Liver (tissue), 9 donors: ENCODE results near the gene ST6GALNAC5. TPM values are rescaled to one million over a fixed set of nuclear protein-coding genes. Genes with fewer than 3 reads are reported as not detected.

Experiments used
- DNase-seq: peaks from one replicate; pipeline ENCODE4 v3.0.0-alpha.2; 2017; ENCODE audit warnings: low spot score
- H3K27ac ChIP-seq, 2 donors: one replicate each; pipeline ENCODE4 v1.7.0; 2013; ENCODE audit warnings: inconsistent platforms in 2 of 2, low read length in 2 of 2, control low read depth in 1 of 2, low read depth in 1 of 2, mild to moderate bottlenecking in 1 of 2
- H3K27me3 ChIP-seq, 4 donors: one replicate each; pipeline versions ENCODE4 v1.6.1 to v1.7.0; 2013; ENCODE audit warnings: low read length in 3 of 4, inconsistent platforms in 1 of 4, mild to moderate bottlenecking in 1 of 4, moderate library complexity in 1 of 4; ENCODE audit not compliant: control insufficient read depth in 4 of 4, insufficient read depth in 4 of 4
- H3K36me3 ChIP-seq, 4 donors: one replicate each; pipeline versions ENCODE4 v1.6.1 to v1.7.0; 2013; ENCODE audit warnings: low read length in 3 of 4, mild to moderate bottlenecking in 3 of 4, low read depth in 1 of 4, moderate library complexity in 1 of 4; ENCODE audit not compliant: control insufficient read depth in 4 of 4, insufficient read depth in 3 of 4
- H3K4me1 ChIP-seq, 4 donors: one replicate each; pipeline versions ENCODE4 v1.6.1 to v1.7.0; 2013; ENCODE audit warnings: low read length in 3 of 4, mild to moderate bottlenecking in 3 of 4, moderate library complexity in 1 of 4; ENCODE audit not compliant: control insufficient read depth in 4 of 4, insufficient read depth in 4 of 4
- H3K4me3 ChIP-seq, 3 donors: one replicate each; pipeline versions ENCODE4 v1.6.1 to v1.7.0; 2013; ENCODE audit warnings: low read length in 3 of 3, control low read depth in 1 of 3, low read depth in 1 of 3, mild to moderate bottlenecking in 1 of 3
- H3K9ac ChIP-seq, 2 donors: one replicate each; pipeline ENCODE4 v1.7.0; 2013; ENCODE audit warnings: low read length in 2 of 2, mild to moderate bottlenecking in 2 of 2, moderate library complexity in 2 of 2, control low read depth in 1 of 2, low read depth in 1 of 2
- H3K9me3 ChIP-seq, 4 donors: one replicate each; pipeline versions ENCODE4 v1.6.1 to v1.7.0; 2013; ENCODE audit warnings: low read length in 3 of 4; ENCODE audit not compliant: control insufficient read depth in 4 of 4
- EGR1 ChIP-seq, 2 donors: IDR thresholded peaks; 2 replicates each; pipeline ENCODE4 v1.6.1; 2016 to 2018; ENCODE audit warnings: antibody characterized with exemption in 2 of 2, low read depth in 2 of 2
- FOXA1 ChIP-seq: IDR thresholded peaks from 2 replicates; pipeline ENCODE4 v1.6.1; 2016; ENCODE audit warnings: antibody characterized with exemption
- FOXA2 ChIP-seq: IDR thresholded peaks from 2 replicates; pipeline ENCODE4 v1.6.1; 2016; ENCODE audit warnings: antibody characterized with exemption
- GABPA ChIP-seq, 2 donors: IDR thresholded peaks in 1 of 2; conservative IDR thresholded peaks in 1 of 2; 2 replicates each; pipeline ENCODE4 v1.6.1; 2016; ENCODE audit warnings: antibody characterized with exemption in 2 of 2, mild to moderate bottlenecking in 1 of 2, moderate library complexity in 1 of 2
- HNF4A ChIP-seq, 2 donors: conservative IDR thresholded peaks; 2 replicates each; pipeline ENCODE4 v1.6.1; 2016; ENCODE audit warnings: antibody characterized with exemption in 2 of 2, mild to moderate bottlenecking in 2 of 2
- HNF4G ChIP-seq: IDR thresholded peaks from 2 replicates; pipeline ENCODE4 v1.6.1; 2016; ENCODE audit warnings: antibody characterized with exemption
- JUND ChIP-seq, 2 donors: IDR thresholded peaks; 2 replicates each; pipeline ENCODE4 v1.6.1; 2016; ENCODE audit warnings: antibody characterized with exemption in 2 of 2
- NR2F2 ChIP-seq: IDR thresholded peaks from 2 replicates; pipeline ENCODE4 v1.6.1; 2016; ENCODE audit warnings: antibody characterized with exemption
- RAD21 ChIP-seq, 2 donors: IDR thresholded peaks; 2 replicates each; pipeline ENCODE4 v1.6.1; 2016; ENCODE audit warnings: antibody characterized with exemption in 2 of 2, mild to moderate bottlenecking in 2 of 2
- RXRA ChIP-seq, 2 donors: IDR thresholded peaks; 2 replicates each; pipeline ENCODE4 v1.6.1; 2017 to 2018; ENCODE audit warnings: antibody characterized with exemption in 2 of 2, mild to moderate bottlenecking in 1 of 2
- SP1 ChIP-seq: IDR thresholded peaks from 2 replicates; pipeline ENCODE4 v1.6.1; 2018; ENCODE audit warnings: antibody characterized with exemption, mild to moderate bottlenecking
- TAF1 ChIP-seq: conservative IDR thresholded peaks from 2 replicates; pipeline ENCODE4 v1.6.1; 2016; ENCODE audit warnings: antibody characterized with exemption, mild to moderate bottlenecking
- YY1 ChIP-seq: IDR thresholded peaks from 2 replicates; pipeline ENCODE4 v1.6.1; 2016; ENCODE audit warnings: antibody characterized with exemption, mild to moderate bottlenecking
- WGBS: extraction: QIAGEN DNeasy Blood & Tissue Kit; methylation state at CpG from one replicate; pipeline ENCODE4 v1.1.7; 2013; 5-methylcytosine and 5-hydroxymethylcytosine counted together
- polyA plus RNA-seq, 2 donors: library from polyadenylated mRNA; stranded (reverse) in 1 of 2; unstranded in 1 of 2; fragments of 200-250 nt in 1 of 2; fragments of >200 nt in 1 of 2; fragmentation: Nextera tagmentation in 1 of 2; extraction: Ambion mirVana in 1 of 2; gene quantifications; one replicate each; pipeline versions ENCODE4 v1.2.1 to v1.2.3, GENCODE V29; 2013 to 2015
- total RNA-seq, 2 donors: library from RNA; depleted of rRNA; stranded (reverse); fragments of >200 nt; gene quantifications; one replicate each; pipeline ENCODE4 v1.2.3, GENCODE V29; 2014
- TF ChIP-seq, protein P1 (sequence below): IDR thresholded peaks from 2 replicates; pipeline ENCODE4 v1.6.1; 2016; ENCODE audit warnings: antibody characterized with exemption
- TF ChIP-seq, protein P2 (sequence below): fragments of 150-350 bp; IDR thresholded peaks from 2 replicates; pipeline ENCODE4 v1.5.1; 2017; ENCODE audit warnings: improper control_type of control experiment, low read depth, low read length; ENCODE audit not compliant: missing input control
- TF ChIP-seq, protein P3 (sequence below): IDR thresholded peaks from 2 replicates; pipeline ENCODE4 v1.6.1; 2016; ENCODE audit warnings: antibody characterized with exemption
- TF ChIP-seq, protein P4 (sequence below): IDR thresholded peaks from 2 replicates; pipeline ENCODE4 v1.6.1; 2016; ENCODE audit warnings: antibody characterized with exemption
- TF ChIP-seq, protein P5 (sequence below): IDR thresholded peaks from 2 replicates; pipeline ENCODE4 v1.6.1; 2016; ENCODE audit warnings: antibody characterized with exemption, mild to moderate bottlenecking
- donor health status: healthy.
- donor health status: healthy.
- donor health status: healthy.
- donor health status: healthy.
- donor health status: healthy.

Gene ST6GALNAC5
- total and polyA plus RNA-seq, 4 donors = 0.09 to 0.17 TPM; not detected in 2

DNA sequence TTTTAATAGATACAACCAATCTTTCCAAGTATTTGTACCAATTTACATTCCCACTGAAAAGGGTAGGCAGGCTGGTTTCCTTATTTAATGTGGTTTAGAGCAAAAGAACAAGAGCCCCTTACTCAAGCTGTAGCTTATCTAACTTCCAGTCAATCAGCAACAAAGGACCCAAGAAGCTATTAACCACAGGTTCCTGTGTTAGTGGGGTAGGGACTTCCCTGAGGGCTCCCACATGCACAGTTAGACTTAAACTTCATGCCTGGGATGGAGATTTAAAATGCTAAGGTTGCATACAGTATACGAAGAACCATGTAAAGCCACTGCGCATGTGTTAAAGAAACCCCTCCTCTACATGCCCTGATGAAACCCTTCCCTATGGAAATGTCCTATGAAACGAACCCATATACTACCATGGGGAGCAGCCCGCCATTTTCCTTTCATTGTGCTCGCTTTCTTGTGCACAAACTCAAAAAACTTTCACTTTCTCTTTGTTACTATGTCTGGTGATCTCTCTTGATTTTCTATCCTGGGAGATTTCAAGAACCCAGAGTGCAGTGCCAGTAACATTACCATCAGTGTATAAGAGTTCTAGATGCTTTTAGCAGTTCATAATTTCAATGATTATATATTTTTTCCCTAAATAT lies 23.3 kb upstream of the ST6GALNAC5 start:
- 84% methylated on average over 5 of the region's 5 CpGs for WGBS
- Histone ChIP-seq H3K4me3 (no peak overlapping the region), H3K9me3 (no peaks in the 10 kb centered on the region), H3K27ac (no peak overlapping the region), H3K36me3 (no peaks in the 10 kb centered on the region), H3K4me1 (no peaks in the 10 kb centered on the region), H3K27me3 (no peaks in the 10 kb centered on the region), H3K9ac (no peak overlapping the region)
- DNase-seq = no peak
- TF ChIP-seq, protein P1, sequence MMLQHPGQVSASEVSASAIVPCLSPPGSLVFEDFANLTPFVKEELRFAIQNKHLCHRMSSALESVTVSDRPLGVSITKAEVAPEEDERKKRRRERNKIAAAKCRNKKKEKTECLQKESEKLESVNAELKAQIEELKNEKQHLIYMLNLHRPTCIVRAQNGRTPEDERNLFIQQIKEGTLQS = no peak
- TF ChIP-seq, protein P2, sequence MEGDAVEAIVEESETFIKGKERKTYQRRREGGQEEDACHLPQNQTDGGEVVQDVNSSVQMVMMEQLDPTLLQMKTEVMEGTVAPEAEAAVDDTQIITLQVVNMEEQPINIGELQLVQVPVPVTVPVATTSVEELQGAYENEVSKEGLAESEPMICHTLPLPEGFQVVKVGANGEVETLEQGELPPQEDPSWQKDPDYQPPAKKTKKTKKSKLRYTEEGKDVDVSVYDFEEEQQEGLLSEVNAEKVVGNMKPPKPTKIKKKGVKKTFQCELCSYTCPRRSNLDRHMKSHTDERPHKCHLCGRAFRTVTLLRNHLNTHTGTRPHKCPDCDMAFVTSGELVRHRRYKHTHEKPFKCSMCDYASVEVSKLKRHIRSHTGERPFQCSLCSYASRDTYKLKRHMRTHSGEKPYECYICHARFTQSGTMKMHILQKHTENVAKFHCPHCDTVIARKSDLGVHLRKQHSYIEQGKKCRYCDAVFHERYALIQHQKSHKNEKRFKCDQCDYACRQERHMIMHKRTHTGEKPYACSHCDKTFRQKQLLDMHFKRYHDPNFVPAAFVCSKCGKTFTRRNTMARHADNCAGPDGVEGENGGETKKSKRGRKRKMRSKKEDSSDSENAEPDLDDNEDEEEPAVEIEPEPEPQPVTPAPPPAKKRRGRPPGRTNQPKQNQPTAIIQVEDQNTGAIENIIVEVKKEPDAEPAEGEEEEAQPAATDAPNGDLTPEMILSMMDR = no peak
- TF ChIP-seq HNF4G = no peak
- no peak for TF ChIP-seq HNF4A (conservative IDR thresholded peaks at IDR 0.05)
- TF ChIP-seq SP1 = no peak
- TF ChIP-seq FOXA1 = no peak
- TF ChIP-seq JUND (IDR thresholded peaks at IDR 0.05) = no peak
- no peak for TF ChIP-seq TAF1
- no peak for TF ChIP-seq RXRA (IDR thresholded peaks at IDR 0.05)
- no peak for TF ChIP-seq EGR1 (IDR thresholded peaks at IDR 0.05; ENCODE audit: low read depth in 2 of 2)
- TF ChIP-seq GABPA (IDR thresholded peaks at IDR 0.05 in 1 of 2, conservative IDR thresholded peaks at IDR 0.05 in 1 of 2) = no peak
- TF ChIP-seq, protein P3, sequence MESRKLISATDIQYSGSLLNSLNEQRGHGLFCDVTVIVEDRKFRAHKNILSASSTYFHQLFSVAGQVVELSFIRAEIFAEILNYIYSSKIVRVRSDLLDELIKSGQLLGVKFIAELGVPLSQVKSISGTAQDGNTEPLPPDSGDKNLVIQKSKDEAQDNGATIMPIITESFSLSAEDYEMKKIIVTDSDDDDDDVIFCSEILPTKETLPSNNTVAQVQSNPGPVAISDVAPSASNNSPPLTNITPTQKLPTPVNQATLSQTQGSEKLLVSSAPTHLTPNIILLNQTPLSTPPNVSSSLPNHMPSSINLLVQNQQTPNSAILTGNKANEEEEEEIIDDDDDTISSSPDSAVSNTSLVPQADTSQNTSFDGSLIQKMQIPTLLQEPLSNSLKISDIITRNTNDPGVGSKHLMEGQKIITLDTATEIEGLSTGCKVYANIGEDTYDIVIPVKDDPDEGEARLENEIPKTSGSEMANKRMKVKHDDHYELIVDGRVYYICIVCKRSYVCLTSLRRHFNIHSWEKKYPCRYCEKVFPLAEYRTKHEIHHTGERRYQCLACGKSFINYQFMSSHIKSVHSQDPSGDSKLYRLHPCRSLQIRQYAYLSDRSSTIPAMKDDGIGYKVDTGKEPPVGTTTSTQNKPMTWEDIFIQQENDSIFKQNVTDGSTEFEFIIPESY = no peak
- TF ChIP-seq YY1 = no peak
- TF ChIP-seq, protein P4, sequence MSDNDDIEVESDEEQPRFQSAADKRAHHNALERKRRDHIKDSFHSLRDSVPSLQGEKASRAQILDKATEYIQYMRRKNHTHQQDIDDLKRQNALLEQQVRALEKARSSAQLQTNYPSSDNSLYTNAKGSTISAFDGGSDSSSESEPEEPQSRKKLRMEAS = no peak

DNA sequence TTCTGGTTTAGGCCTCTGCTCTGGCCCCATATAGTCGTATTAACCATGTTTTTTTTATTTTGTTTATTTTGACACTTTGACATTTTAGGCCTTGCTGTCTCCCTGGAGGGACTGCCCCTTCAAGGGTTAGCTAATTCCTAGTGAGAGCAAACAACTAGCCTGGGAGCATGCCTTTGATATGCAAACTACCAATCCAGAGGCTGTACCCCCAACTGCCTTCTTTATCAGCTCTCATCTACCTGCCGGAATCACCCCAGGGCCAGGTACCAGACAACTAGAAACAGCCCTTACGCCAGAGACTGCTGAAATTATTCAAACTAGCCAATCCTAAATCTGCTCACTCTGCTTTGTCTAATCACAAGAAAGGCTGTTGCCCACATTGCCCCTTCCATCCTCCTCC lies 13.0 kb upstream of the ST6GALNAC5 start:
- 77% methylated on average over 3 of the region's 3 CpGs for WGBS
- no peak for DNase-seq
- H3K36me3 ChIP-seq = no peaks in the 10 kb centered on the region
- TF ChIP-seq, protein P3 = no peak
- TF ChIP-seq GABPA (IDR thresholded peaks at IDR 0.05 in 1 of 2, conservative IDR thresholded peaks at IDR 0.05 in 1 of 2) (no peak), JUND (IDR thresholded peaks at IDR 0.05) (no peak), EGR1 (IDR thresholded peaks at IDR 0.05; ENCODE audit: low read depth in 2 of 2) (no peak), YY1 (no peak), RXRA (IDR thresholded peaks at IDR 0.05) (no peak), RAD21 (IDR thresholded peaks at IDR 0.05) (no peak), FOXA2 (no peak), FOXA1 (no peak), TAF1 (no peak), HNF4A (conservative IDR thresholded peaks at IDR 0.05) (no peak), NR2F2 (no peak), HNF4G (no peak)
- TF ChIP-seq, protein P5, sequence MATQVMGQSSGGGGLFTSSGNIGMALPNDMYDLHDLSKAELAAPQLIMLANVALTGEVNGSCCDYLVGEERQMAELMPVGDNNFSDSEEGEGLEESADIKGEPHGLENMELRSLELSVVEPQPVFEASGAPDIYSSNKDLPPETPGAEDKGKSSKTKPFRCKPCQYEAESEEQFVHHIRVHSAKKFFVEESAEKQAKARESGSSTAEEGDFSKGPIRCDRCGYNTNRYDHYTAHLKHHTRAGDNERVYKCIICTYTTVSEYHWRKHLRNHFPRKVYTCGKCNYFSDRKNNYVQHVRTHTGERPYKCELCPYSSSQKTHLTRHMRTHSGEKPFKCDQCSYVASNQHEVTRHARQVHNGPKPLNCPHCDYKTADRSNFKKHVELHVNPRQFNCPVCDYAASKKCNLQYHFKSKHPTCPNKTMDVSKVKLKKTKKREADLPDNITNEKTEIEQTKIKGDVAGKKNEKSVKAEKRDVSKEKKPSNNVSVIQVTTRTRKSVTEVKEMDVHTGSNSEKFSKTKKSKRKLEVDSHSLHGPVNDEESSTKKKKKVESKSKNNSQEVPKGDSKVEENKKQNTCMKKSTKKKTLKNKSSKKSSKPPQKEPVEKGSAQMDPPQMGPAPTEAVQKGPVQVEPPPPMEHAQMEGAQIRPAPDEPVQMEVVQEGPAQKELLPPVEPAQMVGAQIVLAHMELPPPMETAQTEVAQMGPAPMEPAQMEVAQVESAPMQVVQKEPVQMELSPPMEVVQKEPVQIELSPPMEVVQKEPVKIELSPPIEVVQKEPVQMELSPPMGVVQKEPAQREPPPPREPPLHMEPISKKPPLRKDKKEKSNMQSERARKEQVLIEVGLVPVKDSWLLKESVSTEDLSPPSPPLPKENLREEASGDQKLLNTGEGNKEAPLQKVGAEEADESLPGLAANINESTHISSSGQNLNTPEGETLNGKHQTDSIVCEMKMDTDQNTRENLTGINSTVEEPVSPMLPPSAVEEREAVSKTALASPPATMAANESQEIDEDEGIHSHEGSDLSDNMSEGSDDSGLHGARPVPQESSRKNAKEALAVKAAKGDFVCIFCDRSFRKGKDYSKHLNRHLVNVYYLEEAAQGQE = no peak
- TF ChIP-seq, protein P2 = no peak
- TF ChIP-seq, protein P4 = no peak

More for the DNA sequence above, 13.0 kb upstream of the ST6GALNAC5 start:
- H3K4me1 ChIP-seq = no peaks in the 10 kb centered on the region
- no peaks in the 10 kb centered on the region for H3K27me3 ChIP-seq
- no peak overlapping the region for H3K9ac ChIP-seq
- H3K9me3 ChIP-seq = no peaks in the 10 kb centered on the region
- H3K27ac ChIP-seq = no peak overlapping the region
- no peak overlapping the region for H3K4me3 ChIP-seq
